Measurements from ENCODE around the gene NAA40. TPM values are rescaled to one million over a fixed set of nuclear protein-coding genes. Genes with fewer than 3 reads are reported as not detected.
"Not testable (repeated sequence)": the region's sequence is repeated elsewhere in the genome, so short reads cannot be mapped to it uniquely, and the experiment has no call there.

NAA40 gene
- total RNA-seq, 2 experiments from 2014 or later: 30.4 to 33.6 TPM

GRCh38 chr11:63958008-63958407, 19.2 kb downstream of the NAA40 start:
- ChIA-PET POLR2A (no interaction called here), CTCF (interaction anchor here (1.2 to 2.2 kb wide), 3 partner anchors 9 to 12 kb away, joined by 3 to 8 read pairs (median 7); no protein-coding TSS in a partner anchor)
- Mint-ChIP-seq H3K4me1 (peaks cover 29% of the 10 kb centered on the region), H3K9me3 (no peaks in the 10 kb centered on the region), H3K4me3 (no peak overlapping the region), H3K27me3 (no peaks in the 10 kb centered on the region), H3K36me3 (ENCODE audit: low read depth) (peaks cover 25% of the 10 kb centered on the region), H3K27ac (no peak overlapping the region)
- DNase-seq: no peak

GRCh38 chr11:63961608-63962412, 23.0 kb downstream of the NAA40 start:
- CTCF ChIA-PET: interaction anchor here (0.5 to 3.0 kb wide), 6 partner anchors 10 to 95 kb away, joined by 3 to 13 read pairs (median 4); no protein-coding TSS in a partner anchor
- POLR2A ChIA-PET: no interaction called here
- H3K9me3 Mint-ChIP-seq: no peaks in the 10 kb centered on the region
- no peak overlapping the region for H3K4me3 Mint-ChIP-seq
- H3K36me3 Mint-ChIP-seq (ENCODE audit: low read depth): no peaks in the 10 kb centered on the region
- H3K27me3 Mint-ChIP-seq: no peaks in the 10 kb centered on the region
- peaks cover 26% of the 10 kb centered on the region for H3K4me1 Mint-ChIP-seq
- H3K27ac Mint-ChIP-seq: no peak overlapping the region
- peak; percentile 37 for DNase-seq

- DNase-seq; POLR2A ChIA-PET; H3K4me3 Mint-ChIP-seq; H3K9me3 Mint-ChIP-seq; H3K36me3 Mint-ChIP-seq (ENCODE audit: low read depth); CTCF ChIA-PET; H3K27me3 Mint-ChIP-seq; H3K27ac Mint-ChIP-seq: not testable (repeated sequence)
- peaks cover 20% of the 10 kb centered on the region for H3K4me1 Mint-ChIP-seq
These were observed 25.1 kb downstream of the NAA40 start for GRCh38 chr11:63963895-63964294.

GRCh38 chr11:63966444-63966843, 27.6 kb downstream of the NAA40 start:
- H3K27me3 Mint-ChIP-seq: peaks cover 2% of the 10 kb centered on the region
- no peaks in the 10 kb centered on the region for H3K36me3 Mint-ChIP-seq (ENCODE audit: low read depth)
- no peak overlapping the region for H3K4me3 Mint-ChIP-seq
- H3K27ac Mint-ChIP-seq: no peak overlapping the region
- CTCF ChIA-PET: interaction anchor here (1.7 kb wide), 1 partner anchor 9 kb away, joined by 7 read pairs; no protein-coding TSS in a partner anchor
- POLR2A ChIA-PET: no interaction called here
- no peaks in the 10 kb centered on the region for H3K9me3 Mint-ChIP-seq
- no peak for DNase-seq
- H3K4me1 Mint-ChIP-seq: peaks cover 8% of the 10 kb centered on the region

- peaks cover 2% of the 10 kb centered on the region for H3K9me3 Mint-ChIP-seq
- ChIA-PET CTCF (interaction anchor here (0.5 to 1.6 kb wide), 2 partner anchors 23 to 876 kb away, joined by 4 read pairs; no protein-coding TSS in a partner anchor), POLR2A (no interaction called here)
- peaks cover 8% of the 10 kb centered on the region for H3K4me1 Mint-ChIP-seq
- H3K27me3 Mint-ChIP-seq: peaks cover 4% of the 10 kb centered on the region
- peaks cover 9% of the 10 kb centered on the region for H3K36me3 Mint-ChIP-seq (ENCODE audit: low read depth)
- no peak overlapping the region for H3K27ac Mint-ChIP-seq
- no peak overlapping the region for H3K4me3 Mint-ChIP-seq
- DNase-seq: no peak
These were observed 30.7 kb downstream of the NAA40 start for GRCh38 chr11:63969461-63969860.

GRCh38 chr11:63970902-63971301, 32.1 kb downstream of the NAA40 start:
- ChIA-PET POLR2A (no interaction called here), CTCF (interaction anchor here (0.6 kb wide), 1 partner anchor 136 kb away, joined by 3 read pairs; no protein-coding TSS in a partner anchor)
- Mint-ChIP-seq H3K4me3 (no peak overlapping the region), H3K27ac (no peak overlapping the region), H3K9me3 (peaks cover 2% of the 10 kb centered on the region), H3K36me3 (ENCODE audit: low read depth) (peaks cover 13% of the 10 kb centered on the region), H3K27me3 (peaks cover 4% of the 10 kb centered on the region), H3K4me1 (peaks cover 11% of the 10 kb centered on the region)
- DNase-seq: no peak

GRCh38 chr11:63973912-63974258, 35.1 kb downstream of the NAA40 start:
- CTCF ChIA-PET: interaction anchor here (0.7 to 1.8 kb wide), 3 partner anchors 11 to 137 kb away, joined by 3 to 5 read pairs (median 3); no protein-coding TSS in a partner anchor
- H3K27me3 Mint-ChIP-seq, H3K9me3 Mint-ChIP-seq, DNase-seq, POLR2A ChIA-PET: not testable (repeated sequence)
- Mint-ChIP-seq H3K4me1 (peaks cover 26% of the 10 kb centered on the region), H3K27ac (peak overlapping the region; percentile 98), H3K4me3 (peak overlapping the region; percentile 100), H3K36me3 (ENCODE audit: low read depth) (peaks cover 25% of the 10 kb centered on the region)

- CTCF ChIA-PET: interaction anchor here (0.6 to 1.8 kb wide), 5 partner anchors 26 to 195 kb away, joined by 3 to 5 read pairs (median 3); no protein-coding TSS in a partner anchor
- H3K36me3 Mint-ChIP-seq (ENCODE audit: low read depth): peaks cover 25% of the 10 kb centered on the region
These were observed 35.7 kb downstream of the NAA40 start, which contains the start of gene COX8A for GRCh38 chr11:63974259-63975143. Gene COX8A (plus strand): TSS chr11:63974620. CDS start chr11:63974681, 61 bp downstream.

GRCh38 chr11:63978551-63979239, 39.9 kb downstream of the NAA40 start:
- H3K4me1 Mint-ChIP-seq: peaks cover 31% of the 10 kb centered on the region
- H3K27me3 Mint-ChIP-seq: no peaks in the 10 kb centered on the region
- peaks cover 2% of the 10 kb centered on the region for H3K9me3 Mint-ChIP-seq
- H3K27ac Mint-ChIP-seq: no peak overlapping the region
- DNase-seq: no peak
- H3K4me3 Mint-ChIP-seq: no peak overlapping the region
- POLR2A ChIA-PET: interaction anchor here (0.6 to 0.7 kb wide), 2 partner anchors 26 to 30 kb away, joined by 3 read pairs; no protein-coding TSS in a partner anchor
- H3K36me3 Mint-ChIP-seq (ENCODE audit: low read depth): peaks cover 22% of the 10 kb centered on the region
- CTCF ChIA-PET: interaction anchor here (0.6 to 0.7 kb wide), 2 partner anchors 10 to 12 kb away, joined by 3 read pairs; no protein-coding TSS in a partner anchor

More at GRCh38 chr11:63974259-63975143, 35.7 kb downstream of the NAA40 start, which contains the start of gene COX8A:
- POLR2A ChIA-PET: no interaction called here
- peak; percentile 99 for DNase-seq
- Mint-ChIP-seq H3K4me1 (peaks cover 26% of the 10 kb centered on the region), H3K4me3 (peak within 1 kb of the TSS; percentile 100), H3K27me3 (peaks cover 1% of the 10 kb centered on the region), H3K9me3 (peaks cover 2% of the 10 kb centered on the region), H3K27ac (peak within 1 kb of the TSS; percentile 98)

GRCh38 chr11:63979426-63979825, 40.6 kb downstream of the NAA40 start:
- ChIA-PET CTCF (interaction anchor here (0.6 to 0.7 kb wide), 3 partner anchors 11 to 109 kb away, joined by 3 read pairs; no protein-coding TSS in a partner anchor), POLR2A (interaction anchor here (0.6 kb wide), 1 partner anchor 30 kb away, joined by 3 read pairs; no protein-coding TSS in a partner anchor)
- peaks cover 29% of the 10 kb centered on the region for H3K4me1 Mint-ChIP-seq

GRCh38 chr11:63985812-63986155, 47.0 kb downstream of the NAA40 start:
- Mint-ChIP-seq H3K27ac (peak overlapping the region; percentile 97), H3K9me3 (no peaks in the 10 kb centered on the region), H3K27me3 (no peaks in the 10 kb centered on the region), H3K4me3 (peak overlapping the region; percentile 95), H3K4me1 (peaks cover 44% of the 10 kb centered on the region), H3K36me3 (ENCODE audit: low read depth) (peaks cover 18% of the 10 kb centered on the region)
- DNase-seq: peak; percentile 73
- ChIA-PET CTCF (interaction anchor here (0.9 kb wide), 1 partner anchor 17 kb away, joined by 3 read pairs; no protein-coding TSS in a partner anchor), POLR2A (interaction anchor here (0.6 kb wide), 2 partner anchors 8 to 200 kb away, joined by 3 to 4 read pairs; partner anchors contain the start of gene STIP1)

More at GRCh38 chr11:63979426-63979825, 40.6 kb downstream of the NAA40 start:
- no peak for DNase-seq
- H3K4me3 Mint-ChIP-seq: no peak overlapping the region
- H3K27me3 Mint-ChIP-seq: no peaks in the 10 kb centered on the region
- H3K36me3 Mint-ChIP-seq (ENCODE audit: low read depth): peaks cover 17% of the 10 kb centered on the region
- H3K27ac Mint-ChIP-seq: no peak overlapping the region
- no peaks in the 10 kb centered on the region for H3K9me3 Mint-ChIP-seq
